CD4-positive, alpha-beta T cell (primary cell): ENCODE data around the gene TSPAN18. TPM values are rescaled to one million over a fixed set of nuclear protein-coding genes. Genes with fewer than 3 reads are reported as not detected.
A peak's percentile ranks its signal among the peaks of the same experiment; 100 is the strongest.

Source experiments
- ATAC-seq: fragments of 200-7000 bp; cut with Tn5 transposase; one replicate; pipeline ENCODE4 v1.10.0; 2022; ENCODE audit warnings: mild to moderate bottlenecking; ENCODE audit not compliant: poor library complexity
- CTCF ChIA-PET: fragments of 350-600 bp; sonication (Branson Sonifier 250); formaldehyde crosslinking; loops from one replicate; lab custom pipeline; 2021; ENCODE audit warnings: antibody characterized with exemption, inconsistent platforms; lab: Charles Lee
- POLR2A ChIA-PET: fragments of 350-600 bp; sonication (Branson Sonifier 250); formaldehyde crosslinking; loops from one replicate; lab custom pipeline; 2021; ENCODE audit warnings: antibody characterized with exemption, inconsistent platforms; lab: Charles Lee
- DNase-seq, 14 experiments: peaks; one replicate each; pipeline ENCODE4 v3.0.0-alpha.2; 2013 to 2020; ENCODE audit warnings: mixed read lengths in 2 of 14
- H3K27ac ChIP-seq, 2 donors: one replicate each; pipeline versions ENCODE4 v1.5.1 to v1.7.0; 2013; ENCODE audit warnings: low read length in 2 of 2, low read depth in 1 of 2, mild to moderate bottlenecking in 1 of 2
- H3K27me3 ChIP-seq, 2 experiments: 1 replicate in 1 of 2; 2 replicates in 1 of 2; pipeline versions ENCODE4 v1.6.1 to v1.7.0; 2013; ENCODE audit warnings: low read length in 2 of 2, control low read depth in 1 of 2, mild to moderate bottlenecking in 1 of 2, moderate library complexity in 1 of 2; ENCODE audit not compliant: insufficient read depth in 2 of 2, control insufficient read depth in 1 of 2
- H3K36me3 ChIP-seq: one replicate; pipeline ENCODE4 v1.6.1; 2013; ENCODE audit warnings: low read length, control low read depth; ENCODE audit not compliant: insufficient read depth
- H3K4me1 ChIP-seq: one replicate; pipeline ENCODE4 v1.6.1; 2013; ENCODE audit warnings: low read length, control low read depth; ENCODE audit not compliant: insufficient read depth
- H3K4me3 ChIP-seq: one replicate; pipeline ENCODE4 v1.5.1; 2013; ENCODE audit warnings: mild to moderate bottlenecking, low read length, moderate library complexity
- H3K9me3 ChIP-seq, 2 experiments: 1 replicate in 1 of 2; 2 replicates in 1 of 2; pipeline versions ENCODE4 v1.6.1 to v1.7.0; 2013; ENCODE audit warnings: low read length in 2 of 2, mild to moderate bottlenecking in 2 of 2, control low read depth in 1 of 2, moderate library complexity in 1 of 2; ENCODE audit not compliant: control insufficient read depth in 1 of 2, insufficient read depth in 1 of 2
- H3K27ac Mint-ChIP-seq: one replicate; pipeline ENCODE4 v1.8.0; 2020; ENCODE audit warnings: mixed read lengths
- H3K27me3 Mint-ChIP-seq: one replicate; pipeline ENCODE4 v1.8.0; 2021; ENCODE audit warnings: mixed read lengths
- H3K36me3 Mint-ChIP-seq: one replicate; pipeline ENCODE4 v1.8.0; 2021; ENCODE audit warnings: low read depth, mixed read lengths
- H3K4me1 Mint-ChIP-seq: one replicate; pipeline ENCODE4 v1.8.0; 2021; ENCODE audit warnings: low read depth, mixed read lengths
- H3K4me3 Mint-ChIP-seq: one replicate; pipeline ENCODE4 v1.8.0; 2020; ENCODE audit warnings: mild to moderate bottlenecking, mixed read lengths
- H3K9me3 Mint-ChIP-seq: one replicate; pipeline ENCODE4 v1.8.0; 2020; ENCODE audit warnings: mixed read lengths
- intact Hi-C, 2 experiments: fragments of 100-400 bp; cut with DNase I in 1 of 2; cut with micrococcal nuclease in 1 of 2; formaldehyde crosslinking; loops; one replicate each; pipeline versions ENCODE4 v1.15.1 to v1.9.0; 2023 to 2025; cut with DNase I, micrococcal nuclease
- total RNA-seq, 174 experiments: library from RNA in 2 of 174; stranded (reverse) in 2 of 174; gene quantifications; one replicate each; pipeline ENCODE4 v1.2.3 and lab custom pipeline; 2021 to 2026
- TF ChIP-seq, protein P1 (sequence below): fragments of 200-600 bp; IDR thresholded peaks from one replicate; pipeline ENCODE4 v1.8.0; 2022; ENCODE audit warnings: antibody characterized with exemption, mild to moderate bottlenecking

TSPAN18 gene
- total RNA-seq, 2 experiments from 2014 or later, result 23.0 to 25.3 TPM

GRCh38 chr11:44916331-44916730 lies 189.6 kb downstream of the TSPAN18 start:
- Mint-ChIP-seq H3K4me3 (no peak overlapping the region), H3K27ac (no peak overlapping the region), H3K36me3 (peaks cover under 1% of the 10 kb centered on the region), H3K9me3 (no peaks in the 10 kb centered on the region), H3K4me1 (peaks cover 1% of the 10 kb centered on the region), H3K27me3 (no peaks in the 10 kb centered on the region)
- Histone ChIP-seq H3K4me3 (no peak overlapping the region), H3K27ac (no peak overlapping the region), H3K36me3 (peaks cover 45% of the 10 kb centered on the region), H3K4me1 (peaks cover 3% of the 10 kb centered on the region), H3K9me3 (no peaks in the 10 kb centered on the region), H3K27me3 (no peaks in the 10 kb centered on the region)
- peak in 2 of 14 experiments; percentile 50 to 56 for DNase-seq
- ChIA-PET POLR2A (no interaction called here), CTCF (no interaction called here)
- TF ChIP-seq, protein P1, sequence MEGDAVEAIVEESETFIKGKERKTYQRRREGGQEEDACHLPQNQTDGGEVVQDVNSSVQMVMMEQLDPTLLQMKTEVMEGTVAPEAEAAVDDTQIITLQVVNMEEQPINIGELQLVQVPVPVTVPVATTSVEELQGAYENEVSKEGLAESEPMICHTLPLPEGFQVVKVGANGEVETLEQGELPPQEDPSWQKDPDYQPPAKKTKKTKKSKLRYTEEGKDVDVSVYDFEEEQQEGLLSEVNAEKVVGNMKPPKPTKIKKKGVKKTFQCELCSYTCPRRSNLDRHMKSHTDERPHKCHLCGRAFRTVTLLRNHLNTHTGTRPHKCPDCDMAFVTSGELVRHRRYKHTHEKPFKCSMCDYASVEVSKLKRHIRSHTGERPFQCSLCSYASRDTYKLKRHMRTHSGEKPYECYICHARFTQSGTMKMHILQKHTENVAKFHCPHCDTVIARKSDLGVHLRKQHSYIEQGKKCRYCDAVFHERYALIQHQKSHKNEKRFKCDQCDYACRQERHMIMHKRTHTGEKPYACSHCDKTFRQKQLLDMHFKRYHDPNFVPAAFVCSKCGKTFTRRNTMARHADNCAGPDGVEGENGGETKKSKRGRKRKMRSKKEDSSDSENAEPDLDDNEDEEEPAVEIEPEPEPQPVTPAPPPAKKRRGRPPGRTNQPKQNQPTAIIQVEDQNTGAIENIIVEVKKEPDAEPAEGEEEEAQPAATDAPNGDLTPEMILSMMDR, result no peak
- ATAC-seq, result no peak
- intact Hi-C loops, result no loop called here

DNA sequence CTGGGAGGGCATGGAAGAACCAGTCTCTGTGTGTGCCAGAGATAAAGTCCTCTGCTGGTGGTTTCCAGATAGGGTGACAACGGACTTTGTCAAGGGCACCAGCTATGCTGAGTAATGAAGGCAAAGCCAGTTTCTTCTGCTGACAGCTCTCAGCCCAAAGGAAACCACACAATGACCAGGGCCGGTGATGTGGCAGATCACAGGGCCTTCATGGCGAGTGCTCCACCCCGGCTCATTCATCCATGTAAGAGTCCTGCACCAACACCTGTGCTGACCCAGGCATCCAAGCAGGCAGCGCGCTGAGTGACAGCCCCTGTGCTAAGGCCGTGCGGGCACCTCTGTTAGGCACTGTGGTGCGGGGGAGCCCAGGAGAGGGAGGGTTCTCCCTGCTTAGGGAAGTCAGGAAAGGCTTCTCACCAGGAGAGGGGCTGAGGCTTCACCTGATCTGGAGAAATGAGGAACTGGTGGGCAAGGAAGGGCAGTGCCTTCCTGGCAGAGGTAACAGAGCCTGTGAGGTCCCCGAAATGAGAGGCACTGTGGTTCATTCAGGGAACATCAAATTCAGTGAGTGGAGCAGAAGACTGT lies 190.1 kb downstream of the TSPAN18 start:
- Histone ChIP-seq H3K4me3 (no peak overlapping the region), H3K4me1 (no peaks in the 10 kb centered on the region), H3K9me3 (no peaks in the 10 kb centered on the region), H3K36me3 (peaks cover 45% of the 10 kb centered on the region), H3K27ac (no peak overlapping the region), H3K27me3 (no peaks in the 10 kb centered on the region)
- ChIA-PET CTCF (no interaction called here), POLR2A (no interaction called here)
- Mint-ChIP-seq H3K9me3 (no peaks in the 10 kb centered on the region), H3K36me3 (no peaks in the 10 kb centered on the region), H3K27ac (no peak overlapping the region), H3K27me3 (no peaks in the 10 kb centered on the region), H3K4me1 (no peaks in the 10 kb centered on the region), H3K4me3 (no peak overlapping the region)
- intact Hi-C loops, result no loop called here
- peak in 2 of 14 experiments; percentile 43 to 57 for DNase-seq
- TF ChIP-seq, protein P1, result no peak
- ATAC-seq, result no peak

GRCh38 chr11:44917741-44918140 lies 191.0 kb downstream of the TSPAN18 start:
- H3K9me3 Mint-ChIP-seq, result no peaks in the 10 kb centered on the region
- Histone ChIP-seq H3K4me3 (no peak overlapping the region), H3K4me1 (no peaks in the 10 kb centered on the region), H3K36me3 (peaks cover 37% of the 10 kb centered on the region), H3K9me3 (no peaks in the 10 kb centered on the region), H3K27ac (no peak overlapping the region), H3K27me3 (no peaks in the 10 kb centered on the region)
- H3K4me3 Mint-ChIP-seq, result no peak overlapping the region
- intact Hi-C loops, result no loop called here
- ChIA-PET CTCF (no interaction called here), POLR2A (no interaction called here)
- no peaks in the 10 kb centered on the region for H3K27me3 Mint-ChIP-seq
- H3K27ac Mint-ChIP-seq, result no peak overlapping the region
- TF ChIP-seq, protein P1, result no peak
- H3K4me1 Mint-ChIP-seq, result no peaks in the 10 kb centered on the region
- DNase-seq (no peak), ATAC-seq (no peak)
- H3K36me3 Mint-ChIP-seq, result no peaks in the 10 kb centered on the region
